Measurements from ENCODE around the gene BABAM1. TPM values are rescaled to one million over a fixed set of nuclear protein-coding genes. Genes with fewer than 3 reads are reported as not detected.

Gene BABAM1
- total RNA-seq, 2 donors from 2014 or later, result 80.0 to 81.6 TPM

- Histone ChIP-seq H3K36me3 (no peaks in the 10 kb centered on the region), H3K4me3 (peak overlapping the region; percentile 53 to 87), H3K9me3 (no peaks in the 10 kb centered on the region), H3K27ac (peak overlapping the region; percentile 73 to 74), H3K27me3 (replicated peaks; ENCODE audit: insufficient read depth) (no peaks in the 10 kb centered on the region), H3K4me1 (replicated peaks) (no peaks in the 10 kb centered on the region)
- DNase-seq (ENCODE audit: low spot score), result no peak
- TF ChIP-seq POLR2AphosphoS5 (IDR thresholded peaks at IDR 0.05) (no peak), POLR2A (IDR thresholded peaks at IDR 0.05) (no peak), CTCF (IDR thresholded peaks at IDR 0.05) (no peak)
- intact Hi-C loops (cut with DNase I), result no loop called here
- 21% methylated on average over 8 of the region's 8 CpGs for WGBS
These were observed 23.9 kb upstream of the BABAM1 start for GRCh38 chr19:17243211-17243829.

- intact Hi-C loops (cut with DNase I), result no loop called here
- no peak for DNase-seq (ENCODE audit: low spot score)
These were observed 23.2 kb upstream of the BABAM1 start for GRCh38 chr19:17243830-17244617.

GRCh38 chr19:17244618-17245534, 22.4 kb upstream of the BABAM1 start:
- intact Hi-C loops (cut with DNase I), result no loop called here
- Histone ChIP-seq H3K4me3 (peak overlapping the region; percentile 53 to 87), H3K36me3 (no peaks in the 10 kb centered on the region), H3K27ac (peak overlapping the region; percentile 73 to 74), H3K9me3 (no peaks in the 10 kb centered on the region), H3K4me1 (replicated peaks) (no peaks in the 10 kb centered on the region), H3K27me3 (replicated peaks; ENCODE audit: insufficient read depth) (no peaks in the 10 kb centered on the region)
- WGBS, result under 1% methylated on average over 72 of the region's 100 CpGs
- TF ChIP-seq CTCF (IDR thresholded peaks at IDR 0.05), result no peak
- TF ChIP-seq POLR2AphosphoS5 (IDR thresholded peaks at IDR 0.05), result peak; percentile 31
- peak; percentile 54 for DNase-seq (ENCODE audit: low spot score)

More at GRCh38 chr19:17243830-17244617, 23.2 kb upstream of the BABAM1 start:
- Histone ChIP-seq H3K36me3 (no peaks in the 10 kb centered on the region), H3K4me1 (replicated peaks) (no peaks in the 10 kb centered on the region), H3K9me3 (no peaks in the 10 kb centered on the region), H3K27me3 (replicated peaks; ENCODE audit: insufficient read depth) (no peaks in the 10 kb centered on the region), H3K27ac (peak overlapping the region; percentile 73 to 74), H3K4me3 (peak overlapping the region; percentile 53 to 87)
- WGBS, result 8% methylated on average over 46 of the region's 52 CpGs
- TF ChIP-seq POLR2AphosphoS5 (IDR thresholded peaks at IDR 0.05), result no peak
- TF ChIP-seq POLR2A (IDR thresholded peaks at IDR 0.05), result no peak
- TF ChIP-seq CTCF (IDR thresholded peaks at IDR 0.05), result no peak

GRCh38 chr19:17245535-17245984, 21.7 kb upstream of the BABAM1 start, which contains the start of gene NR2F6:
TSS of gene NR2F6 (minus strand) at chr19:17245919. CDS start at chr19:17245220, 699 bp downstream.
- 0% methylated on average over 10 of the region's 72 CpGs for WGBS
- TF ChIP-seq CTCF (IDR thresholded peaks at IDR 0.05) (no peak), POLR2AphosphoS5 (IDR thresholded peaks at IDR 0.05) (no peak), POLR2A (IDR thresholded peaks at IDR 0.05) (peak; percentile 26)
- DNase-seq (ENCODE audit: low spot score), result no peak
- H3K27me3 ChIP-seq (replicated peaks; ENCODE audit: insufficient read depth), result no peaks in the 10 kb centered on the region
- H3K4me3 ChIP-seq, result peak within 1 kb of the TSS; percentile 53 to 87
- intact Hi-C loops (cut with DNase I), result no loop called here
- H3K36me3 ChIP-seq, result no peaks in the 10 kb centered on the region
- H3K27ac ChIP-seq, result peak within 1 kb of the TSS; percentile 79 to 80
- H3K9me3 ChIP-seq, result no peaks in the 10 kb centered on the region
- no peaks in the 10 kb centered on the region for H3K4me1 ChIP-seq (replicated peaks)

Measured in prostate gland (tissue), 2 donors.